Right lung (tissue), 5 donors: ENCODE data around the gene PLSCR4. TPM values are rescaled to one million over a fixed set of nuclear protein-coding genes. Genes with fewer than 3 reads are reported as not detected.
"Not testable (repeated sequence)": the region's sequence is repeated elsewhere in the genome, so short reads cannot be mapped to it uniquely, and the experiment has no call there.

ENCODE experiments used
- DNase-seq, 2 donors: peaks; one replicate each; pipeline ENCODE4 v3.0.0-alpha.2; 2013
- polyA plus RNA-seq, 5 donors: library from polyadenylated mRNA; unstranded; fragments of 120-200 nt; gene quantifications; one replicate each; pipeline versions ENCODE4 v1.2.1 to v1.2.3, GENCODE V29; 2013; ENCODE audit warnings: inconsistent platforms in 1 of 5, low replicate concordance in 1 of 5; ENCODE audit not compliant: insufficient read length in 5 of 5, insufficient read depth in 1 of 5

The PLSCR4 gene
- polyA plus RNA-seq, 5 donors, result 37.9 to 85.6 (median 65.1) TPM

GRCh38 chr3:146252445-146252844 is 1.5 kb upstream of the PLSCR4 start:
- DNase-seq, result not testable (repeated sequence)

DNA sequence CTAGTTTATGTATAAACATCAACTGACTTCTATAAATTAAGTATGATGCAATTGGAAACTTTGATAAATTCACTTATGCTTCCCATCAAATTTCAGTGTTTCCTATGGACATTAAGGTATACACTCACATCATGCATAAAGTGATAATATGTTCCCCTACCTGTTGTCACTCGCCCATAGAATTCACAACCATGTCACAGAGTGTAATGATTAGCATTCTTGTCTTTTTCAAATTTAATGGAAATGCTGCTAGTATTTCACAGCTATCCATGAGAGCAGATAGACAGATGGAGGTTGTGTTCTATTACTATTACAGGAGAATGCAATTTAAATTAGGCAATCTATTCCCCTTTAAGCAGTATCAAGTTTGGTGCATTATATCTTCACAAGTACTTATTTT is 984 bp downstream of the PLSCR4 start:
- DNase-seq, result no peak

DNA sequence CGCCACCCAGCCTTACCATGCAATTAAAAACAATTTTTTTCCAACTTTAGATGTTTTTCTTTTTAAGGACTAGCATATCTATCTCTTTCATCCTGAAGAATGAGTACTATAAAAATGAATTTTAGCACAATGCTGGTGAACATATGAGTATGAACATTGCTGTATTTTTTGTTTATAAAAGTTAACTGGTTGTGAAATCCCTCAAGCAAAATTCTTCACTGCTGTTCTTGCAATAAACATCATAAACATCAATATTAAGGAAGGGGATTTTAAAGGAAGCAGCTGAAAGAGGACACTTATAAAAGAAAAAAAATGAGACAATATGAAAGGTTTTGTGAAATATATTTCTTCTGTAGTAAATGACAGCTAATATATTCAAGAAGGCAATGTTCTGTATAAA is 3.0 kb downstream of the PLSCR4 start:
- no peak for DNase-seq

DNA sequence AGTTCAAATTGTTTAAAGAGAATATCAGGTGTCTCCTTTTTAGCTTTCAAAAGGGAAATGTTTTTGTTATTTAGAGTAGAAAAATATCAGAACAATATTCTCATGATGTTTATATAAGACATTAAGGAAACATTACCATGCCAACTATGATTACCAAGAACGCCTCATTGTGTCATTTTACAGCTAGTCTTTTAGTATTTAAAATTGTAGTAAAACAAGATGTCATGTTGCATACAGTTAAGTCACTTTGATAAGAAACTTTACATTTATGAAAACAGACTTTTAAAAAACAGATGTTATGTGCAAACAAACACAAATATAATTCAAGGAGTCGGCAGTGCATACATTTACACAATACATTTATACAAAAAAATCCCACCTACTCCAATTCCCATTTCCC is 4.4 kb downstream of the PLSCR4 start:
- no peak for DNase-seq

DNA sequence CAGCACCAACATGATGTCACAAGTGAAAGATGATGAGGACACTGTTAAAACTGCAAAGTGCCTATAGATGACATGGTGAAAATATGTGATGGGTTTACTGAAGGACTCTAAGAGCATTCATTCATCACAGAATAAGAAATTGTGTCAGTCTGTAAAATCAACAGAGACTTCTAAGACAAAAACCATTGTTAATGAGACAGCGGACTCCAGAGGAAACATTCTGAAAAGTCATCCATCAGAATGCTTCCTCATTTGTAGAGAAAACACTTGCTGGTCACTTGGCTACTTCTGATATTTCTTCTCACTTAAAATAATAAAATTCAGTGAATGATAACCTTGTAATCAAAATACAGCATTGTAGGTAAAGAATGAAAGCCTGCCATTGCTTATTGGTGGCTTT is 7.3 kb downstream of the PLSCR4 start:
- DNase-seq, result no peak

GRCh38 chr3:146241523-146242240 is 9.2 kb downstream of the PLSCR4 start:
- DNase-seq, result no peak

DNA sequence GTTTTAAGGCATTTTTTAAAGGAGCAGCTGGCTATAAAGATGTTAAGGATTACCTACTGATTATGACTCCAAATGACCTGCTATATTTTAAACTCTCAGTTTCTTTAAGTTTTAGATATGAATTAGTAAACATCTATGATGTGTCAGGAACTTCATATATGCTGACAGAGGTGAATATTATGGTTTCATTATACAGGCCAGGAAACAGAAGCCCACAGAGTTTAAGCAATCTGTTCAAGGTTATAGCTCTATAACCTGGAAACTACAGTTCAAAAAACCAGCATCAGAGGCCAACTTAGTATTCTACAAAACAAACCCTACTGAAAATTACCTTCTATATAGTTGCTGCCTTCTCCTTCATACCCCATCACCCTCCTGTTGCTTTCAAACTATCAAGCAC is 17.4 kb downstream of the PLSCR4 start:
- DNase-seq, result no peak

DNA sequence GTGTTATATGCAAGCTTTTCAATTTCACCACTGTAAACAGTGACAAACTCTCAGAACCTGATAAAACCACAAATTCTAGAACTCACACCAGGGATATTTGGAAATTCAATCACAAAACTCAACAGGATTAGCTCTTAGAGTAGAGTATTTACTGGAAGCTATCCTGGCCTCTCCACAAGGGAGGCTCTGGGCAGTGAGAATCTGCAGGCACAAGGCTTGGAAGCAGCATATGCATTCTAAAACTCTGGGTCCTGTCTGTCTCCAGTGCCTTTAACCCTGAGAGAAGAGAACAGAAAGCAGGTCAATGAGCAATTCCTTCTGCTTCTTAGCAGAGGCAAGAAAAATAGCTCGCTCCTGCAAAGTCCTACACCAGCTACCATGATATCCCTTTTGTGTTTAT is 23.4 kb downstream of the PLSCR4 start:
- DNase-seq, result no peak

GRCh38 chr3:146226881-146227280 is 24.0 kb downstream of the PLSCR4 start:
- no peak for DNase-seq

GRCh38 chr3:146225458-146225857 is 25.4 kb downstream of the PLSCR4 start:
- DNase-seq, result not testable (repeated sequence)

DNA sequence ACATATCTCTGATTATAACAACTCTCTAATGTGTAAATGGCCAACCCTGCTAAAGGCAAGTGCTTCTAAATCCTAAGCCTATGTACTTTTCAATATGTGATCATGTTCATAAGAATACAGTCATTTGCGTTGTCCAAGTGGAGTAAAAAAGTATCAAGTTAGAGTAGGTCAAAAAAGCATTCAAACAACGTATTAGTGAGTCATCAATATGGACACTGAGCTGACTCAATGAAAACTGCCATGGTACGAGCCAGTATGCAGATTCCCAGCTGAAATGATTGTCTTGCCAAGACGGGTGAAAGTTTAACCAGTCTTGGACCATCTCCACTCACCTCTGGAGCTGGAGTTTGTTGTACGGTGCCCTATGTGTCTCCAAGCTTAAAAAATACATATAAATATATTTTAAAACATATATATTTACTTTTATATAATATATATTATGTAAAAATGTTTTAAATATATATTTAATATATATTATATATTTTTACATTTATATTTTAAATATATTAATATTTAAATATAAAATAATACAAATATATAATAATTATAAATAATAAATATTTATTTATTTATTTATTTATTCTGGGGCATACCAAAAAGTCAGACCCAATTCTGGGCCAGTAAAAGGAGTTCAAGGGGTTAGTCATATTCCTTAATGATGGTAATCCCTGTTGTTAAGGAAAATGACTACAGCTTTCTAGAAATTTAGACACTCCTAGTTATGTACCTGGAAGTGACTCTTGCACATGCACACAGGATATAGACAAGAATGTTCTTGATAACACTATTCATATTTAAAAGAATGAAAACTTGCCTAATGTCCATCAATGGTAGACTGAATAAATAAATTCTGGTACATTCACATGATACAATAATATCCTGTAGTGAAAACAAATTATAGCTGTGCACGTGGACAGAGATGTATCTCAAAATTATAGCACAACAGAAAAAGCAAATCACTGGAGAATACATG is 27.2 kb downstream of the PLSCR4 start:
- DNase-seq, result no peak

- no peak for DNase-seq
Observed at GRCh38 chr3:146222204-146223046, 28.5 kb downstream of the PLSCR4 start.

DNA sequence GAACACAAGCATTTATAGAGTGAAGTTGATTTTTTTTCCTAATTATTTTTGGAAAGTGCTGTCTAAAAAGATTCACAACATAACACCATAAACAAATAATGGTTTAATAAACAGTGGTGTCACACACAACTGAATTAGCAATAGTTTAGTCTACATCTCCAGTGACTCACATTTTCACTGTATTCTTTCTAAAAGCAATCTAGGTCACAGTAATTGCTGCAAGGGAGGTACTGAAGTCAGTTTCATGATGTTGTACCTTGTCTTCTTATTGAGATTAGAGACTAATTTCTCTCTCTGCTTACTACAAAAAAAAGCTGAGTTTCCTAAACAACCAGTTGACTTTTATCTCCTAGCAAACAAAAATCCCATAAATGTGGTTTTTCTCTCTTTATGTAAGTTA is 29.6 kb downstream of the PLSCR4 start:
- DNase-seq, result no peak

DNA sequence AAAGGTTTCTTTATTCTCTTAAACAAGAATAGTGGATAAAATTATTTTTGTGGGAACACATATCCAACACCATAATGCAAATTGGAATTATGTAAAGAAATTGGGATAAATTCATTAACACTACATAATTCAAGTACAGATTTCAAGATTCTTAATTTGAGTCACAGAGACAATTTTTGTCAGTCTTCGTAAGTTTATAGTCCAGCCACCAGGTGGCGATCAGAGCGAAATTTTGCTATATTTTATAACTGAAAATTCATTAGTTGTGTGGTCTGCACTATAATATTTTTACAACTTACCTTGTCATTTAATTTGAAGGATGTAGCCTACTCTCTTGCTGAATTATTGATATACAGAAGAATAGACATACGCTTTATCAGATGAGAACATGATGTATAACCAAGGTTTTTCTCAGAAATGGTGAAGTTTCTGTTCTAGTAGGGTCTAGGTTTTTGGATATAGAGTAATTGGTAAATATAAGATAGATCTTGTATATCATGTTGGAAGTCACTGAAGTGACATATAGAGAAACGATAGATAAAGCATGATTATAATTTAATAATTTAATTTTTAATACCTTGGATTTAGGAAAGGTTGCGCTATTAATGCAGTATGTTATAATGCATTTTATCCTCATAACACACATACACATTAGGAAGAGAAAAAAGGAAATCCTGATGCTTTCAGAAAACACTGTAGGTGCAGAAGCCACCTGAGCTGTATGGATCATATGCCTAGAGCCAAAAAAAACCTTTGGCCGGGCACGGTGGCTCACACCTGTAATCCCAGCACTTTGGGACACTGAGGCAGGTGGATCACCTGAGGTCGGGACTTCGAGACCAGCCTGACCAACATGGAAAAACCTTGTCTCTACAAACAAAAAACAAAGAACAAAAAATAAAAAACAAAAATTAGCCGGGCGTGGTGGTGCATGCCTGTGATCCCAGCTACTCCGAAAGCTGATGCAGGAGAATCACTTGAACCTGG is 31.7 kb downstream of the PLSCR4 start:
- no peak for DNase-seq

DNA sequence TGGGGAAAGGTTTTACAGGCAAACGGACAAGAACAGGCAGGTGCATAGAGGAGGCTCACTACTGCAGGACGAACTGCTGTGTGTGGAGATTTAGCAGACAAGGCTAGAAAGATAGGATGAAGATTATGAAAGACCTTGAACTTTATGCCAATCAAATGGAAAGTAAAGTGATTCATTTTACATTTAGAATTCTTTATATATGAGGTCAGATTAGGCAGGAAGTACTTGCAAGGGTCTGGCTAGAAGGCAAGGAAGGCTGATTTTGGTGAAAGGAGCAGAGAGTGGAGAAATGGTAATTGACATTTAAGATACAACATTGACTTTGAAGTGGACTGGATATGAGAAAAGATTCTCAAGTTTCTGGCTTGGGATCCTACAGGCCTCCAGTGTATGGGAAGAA is 33.6 kb downstream of the PLSCR4 start:
- DNase-seq, result no peak

DNA sequence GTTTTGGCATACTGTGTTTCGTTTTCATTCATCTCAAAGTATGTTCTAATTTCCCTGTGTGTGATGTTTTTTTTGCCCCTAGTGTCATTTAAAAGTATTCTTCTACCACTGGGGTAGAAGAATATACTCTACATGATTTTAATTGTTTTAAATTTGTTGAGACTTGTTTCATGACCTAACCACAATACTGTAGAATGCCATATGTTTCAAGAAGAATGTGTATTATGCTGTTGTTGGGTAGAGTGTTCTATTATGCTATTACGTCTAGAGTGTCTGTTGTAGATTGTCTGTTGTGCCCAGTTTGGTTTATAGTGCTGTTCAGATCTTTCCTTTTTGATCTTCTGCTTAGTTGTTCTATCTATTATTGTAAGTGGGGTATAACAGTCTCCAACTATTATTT is 36.4 kb downstream of the PLSCR4 start:
- no peak for DNase-seq

DNA sequence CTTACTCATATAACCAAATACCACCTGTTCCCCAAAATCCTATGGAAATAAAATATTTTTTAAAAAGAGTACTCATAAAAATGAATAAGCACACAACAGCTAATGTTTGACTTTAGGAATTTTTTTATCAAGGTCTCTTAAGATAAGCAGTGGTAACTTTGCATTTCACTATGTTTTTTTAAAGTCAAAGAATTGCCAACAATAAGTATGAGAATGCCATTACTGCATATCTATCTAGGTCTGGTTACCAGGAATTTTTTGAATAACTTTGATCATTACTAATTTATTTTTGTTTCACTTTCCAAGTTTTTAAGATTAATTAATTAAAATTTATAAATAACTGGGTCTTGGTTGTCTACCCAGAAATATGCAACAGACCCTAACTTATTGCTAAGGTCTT is 41.5 kb downstream of the PLSCR4 start:
- DNase-seq, result no peak

DNA sequence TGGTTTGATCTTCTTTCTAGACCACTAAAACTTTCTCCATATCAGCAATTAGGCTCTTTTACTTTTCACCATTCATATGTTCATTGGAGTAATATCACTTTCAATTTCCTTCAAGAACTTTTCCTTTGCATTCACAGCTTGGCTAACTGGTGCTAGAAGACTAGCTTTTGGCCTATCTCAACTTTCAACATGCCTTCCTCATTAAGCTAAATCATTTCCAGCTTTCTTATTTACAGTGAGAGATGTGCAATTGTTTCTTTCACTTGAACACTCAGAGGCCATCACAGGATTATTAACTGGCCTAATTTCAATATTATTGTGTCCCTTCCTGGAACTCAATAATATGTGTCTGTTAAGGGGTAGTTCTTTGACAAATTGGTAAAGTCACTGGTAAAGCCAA is 47.1 kb downstream of the PLSCR4 start:
- no peak for DNase-seq

DNA sequence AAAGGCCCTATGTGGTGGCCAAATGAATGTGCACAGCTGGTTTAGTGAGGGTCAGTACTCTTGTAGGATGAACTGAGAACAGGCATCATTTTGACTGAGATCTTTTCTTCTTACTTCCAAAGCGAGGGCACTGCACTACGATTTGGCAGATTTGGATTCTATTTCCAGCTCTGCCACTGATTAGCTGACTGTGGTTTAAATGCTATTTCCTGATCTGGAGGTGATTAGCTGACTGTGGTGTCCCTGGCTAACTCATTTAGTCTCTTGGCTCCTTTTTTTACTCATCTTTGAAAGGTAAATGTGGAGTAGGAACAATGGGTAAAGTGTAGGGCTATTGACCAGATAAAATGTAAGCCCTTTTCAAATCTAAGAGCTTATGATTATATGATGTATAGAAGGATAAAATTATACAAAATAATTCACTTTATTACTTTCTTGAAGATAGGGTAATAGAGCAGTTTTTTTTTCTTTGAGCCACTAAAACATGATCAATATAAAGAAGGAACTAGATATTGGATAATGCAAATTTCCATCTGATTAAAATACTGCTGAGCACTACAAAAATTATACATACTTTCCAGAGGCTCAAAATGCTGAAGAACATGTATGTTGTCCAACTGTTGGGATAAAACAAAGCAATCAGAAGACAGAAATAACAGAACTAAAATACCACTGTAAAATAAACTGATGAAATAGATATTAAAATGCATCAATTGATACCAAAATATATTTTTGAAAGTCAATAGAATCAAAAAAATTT is 50.3 kb downstream of the PLSCR4 start:
- no peak for DNase-seq

DNA sequence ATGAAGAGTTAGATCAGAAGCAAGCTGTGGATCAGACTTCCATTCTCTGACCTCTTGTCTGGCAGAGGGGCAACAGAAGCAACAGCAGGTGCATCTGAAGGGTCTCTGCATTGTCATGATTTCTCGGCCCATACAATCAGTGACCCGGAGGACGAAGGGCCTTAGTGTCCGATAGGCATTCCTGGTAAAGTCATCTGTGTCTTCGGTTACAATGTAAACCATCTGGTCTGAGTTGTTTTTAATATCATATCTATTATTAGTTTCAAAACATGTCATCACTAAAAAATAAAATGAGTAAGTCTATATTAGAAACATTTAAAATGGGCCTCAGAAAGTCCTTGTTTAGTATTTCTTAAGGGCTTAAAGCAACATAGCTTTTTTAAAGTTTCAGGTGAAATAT is 51.1 kb downstream of the PLSCR4 start:
- no peak for DNase-seq
